ENCODE results near the gene DENND4A.
A peak's percentile ranks its signal among the peaks of the same experiment; 100 is the strongest.

Gene DENND4A

GRCh38 chr15:65659502-65660052, 132.5 kb downstream of the DENND4A start:
- DNase-seq = no peak

DNA sequence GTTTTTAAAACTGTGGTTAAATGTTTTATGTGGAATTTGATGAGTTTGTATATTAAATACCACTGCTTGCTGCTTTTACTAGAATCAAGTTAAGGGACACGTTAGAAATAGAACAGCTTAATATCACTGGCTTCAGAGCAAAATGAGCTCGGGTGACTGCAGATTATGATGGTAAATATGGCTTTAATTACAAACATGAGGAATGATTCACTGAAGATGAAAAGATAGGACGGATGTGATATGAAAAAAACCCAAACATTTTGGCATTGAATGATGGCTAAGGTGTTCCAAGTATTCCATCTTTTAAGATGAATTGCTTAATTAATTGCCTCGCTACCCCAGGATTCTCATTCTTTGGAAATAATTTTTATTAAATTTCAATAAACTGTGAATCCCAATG, 136.6 kb downstream of the DENND4A start:
- DNase-seq = no peak

DNA sequence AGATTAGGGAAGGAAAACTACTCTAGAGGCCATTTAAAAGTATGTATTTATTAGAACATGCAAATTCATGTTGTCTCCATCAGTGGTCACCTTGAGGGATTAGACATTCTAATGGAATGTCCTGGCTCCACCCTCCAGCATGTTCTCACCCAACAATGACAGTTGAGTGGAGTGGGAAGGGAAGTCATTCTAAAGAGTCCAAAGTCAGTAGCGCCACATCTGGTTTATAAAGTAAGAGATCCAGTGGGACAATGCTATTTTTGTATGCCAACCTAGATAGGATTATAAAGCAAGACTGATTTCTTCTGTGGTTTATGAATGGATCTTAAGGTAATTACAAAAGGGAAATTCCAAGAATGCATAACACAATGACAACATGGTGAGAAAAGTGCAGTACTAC, 137.1 kb downstream of the DENND4A start:
- no peak for DNase-seq

DNA sequence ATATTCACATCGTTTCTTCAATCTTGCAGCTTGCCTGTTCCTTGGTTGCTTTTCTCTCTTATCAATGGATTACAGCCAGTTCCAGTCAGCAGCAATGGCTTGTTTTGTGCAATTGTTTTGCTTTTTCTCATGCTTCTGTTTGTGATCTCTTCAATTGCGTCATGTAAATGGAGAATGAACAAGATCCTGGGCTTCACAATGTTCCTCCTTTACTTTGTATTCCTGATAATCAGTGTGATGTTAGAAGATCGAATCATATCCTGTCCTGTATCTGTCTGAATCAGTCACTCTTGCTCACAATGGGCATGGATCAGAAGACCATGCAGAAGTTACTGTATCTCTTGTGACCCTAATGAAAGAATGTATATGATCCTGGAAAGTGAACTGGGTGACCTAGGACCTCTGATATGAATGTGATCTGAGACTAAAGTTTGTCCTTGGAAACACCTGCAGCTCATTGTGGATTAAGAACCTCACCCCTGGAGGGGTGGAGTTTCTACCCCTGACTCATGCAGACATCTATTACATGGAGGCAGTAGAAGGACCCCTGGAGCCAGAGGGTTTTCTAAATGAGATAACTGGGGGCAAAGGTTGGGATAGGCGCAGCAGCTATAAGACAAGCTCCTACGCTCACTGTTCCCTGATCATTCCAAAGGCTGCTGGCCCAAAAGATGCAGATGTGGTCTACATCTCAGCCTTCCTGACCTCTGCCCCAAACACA, 138.1 kb downstream of the DENND4A start:
- DNase-seq = no peak

GRCh38 chr15:65653341-65653740, 138.8 kb downstream of the DENND4A start:
- DNase-seq = no peak

DNA sequence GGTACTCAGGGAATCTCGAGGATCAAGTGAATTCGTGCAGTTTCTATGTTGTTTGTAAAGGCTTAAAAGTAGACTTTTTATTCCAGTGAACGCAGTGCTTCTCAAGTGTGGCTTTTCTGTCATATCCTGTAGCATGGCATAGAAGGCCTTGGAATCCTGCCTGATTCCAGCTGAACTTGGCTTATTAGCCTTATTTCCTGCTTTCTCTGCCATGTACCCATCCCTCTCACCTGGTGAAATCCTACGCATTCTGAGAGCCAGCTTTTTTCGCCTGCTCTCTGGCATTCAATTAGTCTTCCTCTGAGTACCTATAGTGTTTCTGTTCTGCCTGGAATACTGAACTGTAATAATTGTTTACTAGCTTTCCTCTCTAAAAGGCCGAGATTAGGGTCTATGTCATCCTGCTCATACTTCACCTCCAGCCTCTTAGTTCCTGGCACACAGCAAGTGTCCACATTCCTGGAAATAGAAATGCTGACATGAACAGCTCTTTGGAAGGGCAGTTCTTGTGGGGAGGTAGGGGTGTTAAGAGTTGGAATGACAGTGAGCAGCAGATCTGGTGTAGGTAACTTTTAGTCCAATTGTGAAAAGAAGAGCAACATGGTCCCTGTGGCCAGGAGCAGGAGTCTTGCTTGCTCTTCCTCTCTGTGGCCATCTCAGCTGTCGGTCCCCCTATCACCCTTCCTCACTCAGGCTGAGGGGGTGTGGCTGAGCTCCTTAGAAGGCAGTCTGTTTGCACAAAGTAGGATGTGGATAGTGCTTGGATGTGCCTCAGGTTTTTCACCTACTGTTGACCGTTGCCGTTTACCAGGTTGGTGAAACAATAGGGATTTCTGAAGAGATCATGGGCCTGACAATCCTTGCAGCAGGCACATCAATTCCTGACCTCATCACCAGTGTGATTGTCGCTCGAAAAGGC, 140.0 kb downstream of the DENND4A start:
- no peak for DNase-seq

DNA sequence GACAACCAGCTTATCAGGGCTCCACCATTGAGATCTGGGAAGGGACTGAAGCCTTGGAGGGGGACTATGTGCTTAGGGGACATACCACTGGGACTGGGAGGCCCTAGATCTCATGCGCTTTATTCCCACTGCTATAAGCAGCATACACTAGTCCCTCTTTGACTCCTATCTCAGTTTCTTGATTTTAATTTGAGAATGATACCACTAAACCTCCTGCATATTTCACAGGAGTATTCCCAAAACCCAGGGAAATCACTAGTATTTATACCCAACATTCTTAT, 141.1 kb downstream of the DENND4A start:
- DNase-seq = no peak

DNA sequence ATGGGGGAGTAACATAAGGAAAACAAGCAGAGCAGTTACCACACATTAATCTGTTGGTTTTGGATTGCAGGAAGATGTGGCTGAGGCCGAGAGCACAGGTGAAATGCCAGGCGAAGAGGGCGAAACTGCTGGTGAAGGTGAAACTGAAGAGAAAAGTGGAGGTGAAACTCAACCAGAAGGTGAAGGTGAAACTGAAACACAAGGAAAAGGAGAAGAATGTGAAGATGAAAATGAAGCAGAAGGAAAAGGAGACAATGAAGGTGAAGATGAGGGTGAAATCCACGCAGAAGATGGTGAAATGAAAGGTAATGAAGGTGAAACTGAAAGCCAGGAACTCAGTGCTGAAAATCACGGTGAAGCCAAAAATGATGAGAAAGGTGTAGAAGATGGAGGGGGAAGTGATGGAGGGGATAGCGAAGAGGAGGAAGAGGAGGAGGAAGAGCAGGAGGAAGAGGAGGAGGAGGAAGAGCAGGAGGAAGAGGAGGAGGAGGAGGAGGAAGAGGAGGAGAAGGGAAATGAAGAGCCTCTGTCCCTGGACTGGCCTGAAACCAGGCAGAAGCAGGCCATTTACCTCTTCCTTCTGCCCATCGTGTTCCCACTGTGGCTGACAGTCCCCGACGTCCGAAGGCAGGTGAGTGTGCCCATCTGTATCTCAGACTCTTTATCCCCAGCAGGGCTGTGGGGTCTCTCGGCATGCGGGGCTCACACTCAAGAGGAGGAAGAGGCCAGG, 141.6 kb downstream of the DENND4A start:
- no peak for DNase-seq

DNA sequence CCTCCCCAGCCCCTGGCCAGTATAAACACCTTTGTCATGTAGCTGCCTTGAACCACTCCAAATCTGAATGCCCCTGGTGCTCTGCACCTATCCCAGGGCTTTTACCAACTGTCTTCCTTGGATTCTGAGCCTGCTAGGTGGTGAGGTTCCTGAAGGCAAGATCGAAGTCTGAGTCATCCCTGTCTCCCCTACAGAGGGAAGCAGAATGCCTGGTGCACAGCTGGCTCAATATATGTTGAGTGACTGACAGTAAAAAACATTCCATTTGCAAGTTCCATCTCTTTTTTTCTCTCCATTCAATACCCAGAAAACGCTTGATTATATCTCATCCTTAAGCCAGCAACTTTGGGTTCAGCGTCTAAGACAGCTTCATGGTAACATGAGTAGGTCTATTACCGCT, 145.6 kb downstream of the DENND4A start:
- DNase-seq = no peak

GRCh38 chr15:65645392-65645791, 146.7 kb downstream of the DENND4A start:
- no peak for DNase-seq

DNA sequence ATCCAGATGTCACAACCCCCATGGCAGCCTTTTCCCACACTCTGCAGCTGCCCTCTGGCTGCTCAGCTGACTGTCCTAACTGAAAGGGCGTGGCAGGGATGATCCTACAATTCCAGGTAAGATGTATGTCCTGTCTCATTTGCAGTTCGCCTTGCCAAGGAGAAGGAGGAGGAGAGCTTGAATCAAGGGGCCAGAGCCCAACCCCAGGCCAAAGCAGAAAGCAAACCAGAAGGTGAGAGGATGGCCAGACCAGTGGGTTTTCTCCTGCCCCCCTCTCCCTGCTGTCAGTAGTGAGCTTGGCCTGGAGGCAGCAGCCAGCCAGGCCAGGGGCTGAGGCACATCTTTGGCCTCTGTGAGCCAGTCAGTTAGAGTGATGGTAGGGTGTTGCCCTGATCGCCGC, 147.8 kb downstream of the DENND4A start:
- DNase-seq = no peak

DNA sequence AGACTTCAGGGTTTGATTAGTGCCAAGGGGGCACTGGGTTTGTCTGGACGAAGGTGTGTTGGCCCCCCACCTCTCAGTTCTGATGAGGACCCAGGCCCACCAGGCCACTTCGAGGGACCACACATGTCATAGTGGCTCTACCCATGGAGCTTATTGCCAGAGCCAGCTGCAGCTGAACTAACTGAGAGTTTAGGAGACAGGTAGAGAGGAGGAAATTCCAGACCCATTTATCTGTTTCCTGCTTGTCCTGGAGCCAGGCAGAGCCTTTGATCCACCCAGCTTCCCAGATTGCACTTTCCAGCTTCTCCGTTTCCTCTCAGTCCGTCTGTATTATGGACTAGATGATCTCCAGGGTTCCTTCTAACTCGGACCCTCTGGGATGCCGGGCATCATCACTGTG, 149.5 kb downstream of the DENND4A start:
- DNase-seq = no peak

- DNase-seq = no peak
Measured at GRCh38 chr15:65641768-65642475, 150.2 kb downstream of the DENND4A start.

DNA sequence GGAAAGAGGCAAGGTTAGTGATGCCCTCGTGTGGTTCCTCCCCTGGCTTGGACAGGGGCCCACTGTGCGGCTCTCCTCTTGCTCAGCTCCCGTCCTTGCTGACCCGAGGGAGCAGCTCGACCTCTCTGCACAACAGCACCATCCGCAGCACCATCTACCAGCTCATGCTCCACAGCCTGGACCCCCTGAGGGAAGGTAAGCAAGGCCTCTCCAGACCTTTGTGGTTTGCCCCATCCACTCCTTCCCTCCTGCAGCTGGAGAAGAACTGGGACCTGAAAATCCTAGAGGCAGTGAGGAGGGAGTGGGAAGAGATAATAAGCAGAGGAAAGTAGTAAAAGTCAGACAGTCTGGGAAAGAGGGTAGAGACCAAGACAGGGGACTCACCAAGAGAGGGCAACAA, 152.6 kb downstream of the DENND4A start:
- no peak for DNase-seq

- DNase-seq = peak; percentile 28
Measured at GRCh38 chr15:65638681-65639089, 153.4 kb downstream of the DENND4A start.

GRCh38 chr15:65638109-65638508, 154.0 kb downstream of the DENND4A start:
- no peak for DNase-seq

GRCh38 chr15:65634356-65634755, 157.7 kb downstream of the DENND4A start:
- DNase-seq = no peak

DNA sequence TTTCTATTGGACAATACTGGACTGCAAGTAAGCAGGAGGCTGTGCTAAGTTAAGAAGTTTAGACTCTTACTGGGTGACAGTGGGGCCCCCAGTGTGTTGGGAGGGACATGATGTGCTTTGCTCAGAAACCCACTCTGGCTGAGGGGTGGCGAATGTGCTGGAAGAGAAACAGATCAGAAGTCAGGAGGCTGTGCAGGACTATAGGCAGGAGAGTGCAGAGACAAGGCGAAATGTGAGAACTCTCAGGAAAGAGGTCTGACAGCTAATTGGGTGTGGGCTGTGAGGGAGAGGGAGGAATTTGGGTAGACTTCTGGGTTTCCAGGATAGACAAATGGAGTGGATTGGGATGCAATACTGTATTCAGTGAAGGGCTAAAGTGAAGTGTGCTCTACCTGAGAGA, 158.3 kb downstream of the DENND4A start:
- DNase-seq = no peak

- no peak for DNase-seq
Measured at GRCh38 chr15:65632780-65633375, 159.2 kb downstream of the DENND4A start.

DNA sequence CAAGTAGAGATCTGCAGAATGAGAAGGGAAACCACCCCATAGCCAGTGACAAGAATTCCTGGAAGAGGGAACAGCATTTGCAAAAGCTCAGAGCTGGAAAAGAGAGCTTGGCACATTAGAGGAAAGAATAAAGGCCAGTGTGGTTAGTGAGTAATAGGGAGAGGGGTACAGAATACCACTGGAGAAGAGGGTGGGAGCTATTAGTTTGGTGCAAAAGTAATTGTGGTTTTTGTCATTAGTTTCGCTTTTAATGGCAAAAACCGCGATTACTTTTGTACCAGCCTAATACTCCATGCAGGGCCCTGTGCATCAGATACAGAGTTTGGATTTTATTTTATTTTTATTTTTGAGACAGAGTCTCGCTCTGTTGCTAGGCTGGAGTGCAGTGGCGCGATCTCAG, 160.6 kb downstream of the DENND4A start:
- DNase-seq = no peak

DNA sequence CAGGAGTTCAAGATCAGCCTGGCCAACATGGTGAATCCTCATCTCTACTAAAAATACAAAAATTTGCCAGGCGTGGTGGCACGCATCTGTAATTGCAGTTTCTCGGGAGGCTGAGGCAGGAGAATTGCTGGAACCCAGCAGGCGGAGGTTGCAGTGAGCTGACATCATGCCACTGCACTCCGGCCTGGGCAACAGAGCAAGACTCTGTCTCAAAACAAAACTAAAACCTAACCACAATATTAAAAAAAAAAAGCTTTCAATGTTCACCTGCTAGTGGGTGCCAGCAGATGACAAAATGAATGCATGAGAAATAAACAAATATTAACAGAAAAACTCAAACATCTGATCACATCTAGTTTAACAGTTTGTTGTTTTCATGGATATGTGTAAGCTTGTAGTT, 161.3 kb downstream of the DENND4A start:
- no peak for DNase-seq

DNA sequence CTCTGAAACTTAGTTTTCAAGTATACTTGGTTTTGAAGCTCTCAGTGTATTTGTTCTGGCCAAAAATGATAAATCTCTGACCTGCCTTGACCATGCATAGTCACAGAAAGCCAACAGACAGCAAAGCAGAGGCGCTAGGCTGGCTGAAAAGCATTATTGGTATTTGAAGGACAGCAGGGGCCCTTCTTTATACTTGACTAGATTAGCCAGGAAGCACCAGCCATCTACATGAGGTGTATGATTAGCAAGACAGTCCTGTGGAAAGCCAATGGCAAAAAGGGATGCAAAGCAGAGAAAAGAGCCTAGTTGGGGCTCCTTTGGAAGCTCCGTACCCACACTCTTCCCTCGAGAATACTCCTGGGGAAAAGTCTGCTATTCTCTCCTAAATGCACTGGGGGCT, 162.5 kb downstream of the DENND4A start:
- DNase-seq = no peak

Measured in NCI-H1436 treated with DMSO at 0.1 percent for 48 hours (cell line).